PC-9 (cell line): Measurements from ENCODE around the gene MTHFSD. TPM values are rescaled to one million over a fixed set of nuclear protein-coding genes. Genes with fewer than 3 reads are reported as not detected.

Experiments
- BruUV-seq: library from RNA; stranded (reverse); fragments of 400-500 nt; replicated peaks from 2 replicates; lab custom pipeline; 2021; lab: Mats Ljungman, UMichigan
- CTCF ChIA-PET: fragments of 300-600 bp; sonication (Branson Sonifier 250); formaldehyde crosslinking; loops from one replicate; lab custom pipeline; 2022; ENCODE audit warnings: antibody characterized with exemption; lab: Charles Lee
- POLR2A ChIA-PET: fragments of 300-600 bp; sonication (Branson Sonifier 250); formaldehyde crosslinking; loops from one replicate; lab custom pipeline; 2022; ENCODE audit warnings: antibody characterized with exemption; ENCODE audit not compliant: unreplicated experiment; lab: Charles Lee
- DNase-seq, 2 experiments: peaks; one replicate each; pipeline versions ENCODE4 v3.0.0 to v3.0.0-alpha.2; 2015 to 2022; ENCODE audit warnings: mixed read lengths in 1 of 2
- H2AFZ ChIP-seq: fragments of 200-600 bp; sonication (generic); 2 replicates; pipeline ENCODE4 v1.8.1; 2017; ENCODE audit warnings: antibody characterized with exemption
- H3F3A ChIP-seq: fragments of 200-600 bp; sonication (generic); 2 replicates; pipeline ENCODE4 v1.8.1; 2017; ENCODE audit warnings: antibody characterized with exemption, mild to moderate bottlenecking, low read depth; ENCODE audit not compliant: insufficient read depth
- H3K27ac ChIP-seq: fragments of 200-600 bp; sonication (generic); 2 replicates; pipeline ENCODE4 v1.6.1; 2016; ENCODE audit warnings: mixed run types
- H3K27me3 ChIP-seq: fragments of 200-600 bp; sonication (generic); 2 replicates; pipeline ENCODE4 v1.6.1; 2016; ENCODE audit warnings: low read depth, mixed run types; ENCODE audit not compliant: insufficient read depth
- H3K36me3 ChIP-seq: fragments of 200-600 bp; sonication (generic); 2 replicates; pipeline ENCODE4 v1.6.1; 2016; ENCODE audit warnings: low read depth, mixed run types
- H3K4me1 ChIP-seq: fragments of 200-600 bp; sonication (generic); replicated peaks from 2 replicates; pipeline ENCODE4 v1.6.1; 2016; ENCODE audit warnings: mixed run types; ENCODE audit not compliant: insufficient read depth
- H3K4me2 ChIP-seq: fragments of 200-600 bp; sonication (generic); 2 replicates; pipeline ENCODE4 v1.6.1; 2017; ENCODE audit warnings: mixed run types
- H3K4me3 ChIP-seq: fragments of 200-600 bp; sonication (generic); 2 replicates; pipeline ENCODE4 v1.6.1; 2016; ENCODE audit warnings: mixed run types
- H3K79me2 ChIP-seq: fragments of 200-600 bp; sonication (generic); 2 replicates; pipeline ENCODE4 v1.6.1; 2017; ENCODE audit warnings: low read depth, mixed run types
- H3K9me2 ChIP-seq: fragments of 200-600 bp; sonication (generic); 2 replicates; pipeline ENCODE4 v1.8.1; 2017; ENCODE audit warnings: mild to moderate bottlenecking; ENCODE audit not compliant: insufficient read depth
- H3K9me3 ChIP-seq: fragments of 200-600 bp; sonication (generic); 2 replicates; pipeline ENCODE4 v1.8.1; 2016; ENCODE audit warnings: low read depth; ENCODE audit not compliant: insufficient read depth
- H4K20me1 ChIP-seq: fragments of 200-600 bp; sonication (generic); 2 replicates; pipeline ENCODE4 v1.8.1; 2017; ENCODE audit not compliant: insufficient read depth
- EZH2 ChIP-seq: fragments of 200-600 bp; sonication (generic); IDR thresholded peaks from 2 replicates; pipeline ENCODE4 v1.8.0; 2017; ENCODE audit warnings: antibody characterized with exemption, low read depth
- intact Hi-C: fragments of 100-400 bp; cut with micrococcal nuclease; formaldehyde crosslinking; loops from one replicate; pipeline ENCODE4 v1.10.0; 2022; ENCODE audit not compliant: unreplicated experiment
- total RNA-seq: library from RNA; stranded (reverse); gene quantifications from 2 replicates; pipeline ENCODE4 v1.2.3, GENCODE V29; 2021
- TF ChIP-seq, protein P1 (sequence below): fragments of 200-600 bp; sonication (generic); conservative IDR thresholded peaks from 2 replicates; pipeline ENCODE4 v1.6.1; 2017; ENCODE audit warnings: mixed run types, antibody characterized with exemption, mild to moderate bottlenecking, moderate library complexity

The MTHFSD gene
- total RNA-seq, 1 experiment from 2014 or later = 25.7 TPM

DNA sequence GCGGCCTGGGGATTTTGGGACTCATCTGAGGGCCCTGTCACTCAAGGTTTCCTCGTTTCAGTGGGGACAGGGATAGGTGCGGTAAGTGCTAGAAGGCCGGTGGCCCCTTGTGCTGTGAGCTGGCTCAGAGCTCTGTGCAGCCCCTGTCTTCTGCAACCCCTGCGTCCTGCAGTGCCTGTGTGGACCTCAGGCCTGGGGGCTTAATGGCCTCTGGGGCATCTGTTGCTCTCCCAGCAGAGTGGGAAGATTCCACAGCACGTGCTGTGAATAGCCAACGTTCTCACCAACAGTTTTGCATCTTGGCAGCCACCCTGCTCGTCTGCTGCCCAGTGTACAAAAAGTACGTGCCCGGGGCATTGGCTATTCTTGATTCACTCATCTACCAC lies 16.5 kb upstream of the MTHFSD start:
- H3K4me1 ChIP-seq = no peaks in the 10 kb centered on the region
- no peaks in the 10 kb centered on the region for H4K20me1 ChIP-seq
- no peak for TF ChIP-seq EZH2
- TF ChIP-seq, protein P1, sequence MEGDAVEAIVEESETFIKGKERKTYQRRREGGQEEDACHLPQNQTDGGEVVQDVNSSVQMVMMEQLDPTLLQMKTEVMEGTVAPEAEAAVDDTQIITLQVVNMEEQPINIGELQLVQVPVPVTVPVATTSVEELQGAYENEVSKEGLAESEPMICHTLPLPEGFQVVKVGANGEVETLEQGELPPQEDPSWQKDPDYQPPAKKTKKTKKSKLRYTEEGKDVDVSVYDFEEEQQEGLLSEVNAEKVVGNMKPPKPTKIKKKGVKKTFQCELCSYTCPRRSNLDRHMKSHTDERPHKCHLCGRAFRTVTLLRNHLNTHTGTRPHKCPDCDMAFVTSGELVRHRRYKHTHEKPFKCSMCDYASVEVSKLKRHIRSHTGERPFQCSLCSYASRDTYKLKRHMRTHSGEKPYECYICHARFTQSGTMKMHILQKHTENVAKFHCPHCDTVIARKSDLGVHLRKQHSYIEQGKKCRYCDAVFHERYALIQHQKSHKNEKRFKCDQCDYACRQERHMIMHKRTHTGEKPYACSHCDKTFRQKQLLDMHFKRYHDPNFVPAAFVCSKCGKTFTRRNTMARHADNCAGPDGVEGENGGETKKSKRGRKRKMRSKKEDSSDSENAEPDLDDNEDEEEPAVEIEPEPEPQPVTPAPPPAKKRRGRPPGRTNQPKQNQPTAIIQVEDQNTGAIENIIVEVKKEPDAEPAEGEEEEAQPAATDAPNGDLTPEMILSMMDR = no peak
- H3K36me3 ChIP-seq = no peaks in the 10 kb centered on the region
- no peak overlapping the region for H3K4me3 ChIP-seq
- no peaks in the 10 kb centered on the region for H3K9me3 ChIP-seq
- no peak for DNase-seq
- BruUV-seq = no TSS peak
- H3F3A ChIP-seq = no peaks in the 10 kb centered on the region
- H3K79me2 ChIP-seq = no peaks in the 10 kb centered on the region
- no peaks in the 10 kb centered on the region for H3K9me2 ChIP-seq
- H3K27me3 ChIP-seq = peaks cover 69% of the 10 kb centered on the region
- ChIA-PET POLR2A (no interaction called here), CTCF (no interaction called here)
- no peak overlapping the region for H3K4me2 ChIP-seq
- intact Hi-C loops = no loop called here
- H3K27ac ChIP-seq = no peak overlapping the region
- H2AFZ ChIP-seq = no peak overlapping the region

DNA sequence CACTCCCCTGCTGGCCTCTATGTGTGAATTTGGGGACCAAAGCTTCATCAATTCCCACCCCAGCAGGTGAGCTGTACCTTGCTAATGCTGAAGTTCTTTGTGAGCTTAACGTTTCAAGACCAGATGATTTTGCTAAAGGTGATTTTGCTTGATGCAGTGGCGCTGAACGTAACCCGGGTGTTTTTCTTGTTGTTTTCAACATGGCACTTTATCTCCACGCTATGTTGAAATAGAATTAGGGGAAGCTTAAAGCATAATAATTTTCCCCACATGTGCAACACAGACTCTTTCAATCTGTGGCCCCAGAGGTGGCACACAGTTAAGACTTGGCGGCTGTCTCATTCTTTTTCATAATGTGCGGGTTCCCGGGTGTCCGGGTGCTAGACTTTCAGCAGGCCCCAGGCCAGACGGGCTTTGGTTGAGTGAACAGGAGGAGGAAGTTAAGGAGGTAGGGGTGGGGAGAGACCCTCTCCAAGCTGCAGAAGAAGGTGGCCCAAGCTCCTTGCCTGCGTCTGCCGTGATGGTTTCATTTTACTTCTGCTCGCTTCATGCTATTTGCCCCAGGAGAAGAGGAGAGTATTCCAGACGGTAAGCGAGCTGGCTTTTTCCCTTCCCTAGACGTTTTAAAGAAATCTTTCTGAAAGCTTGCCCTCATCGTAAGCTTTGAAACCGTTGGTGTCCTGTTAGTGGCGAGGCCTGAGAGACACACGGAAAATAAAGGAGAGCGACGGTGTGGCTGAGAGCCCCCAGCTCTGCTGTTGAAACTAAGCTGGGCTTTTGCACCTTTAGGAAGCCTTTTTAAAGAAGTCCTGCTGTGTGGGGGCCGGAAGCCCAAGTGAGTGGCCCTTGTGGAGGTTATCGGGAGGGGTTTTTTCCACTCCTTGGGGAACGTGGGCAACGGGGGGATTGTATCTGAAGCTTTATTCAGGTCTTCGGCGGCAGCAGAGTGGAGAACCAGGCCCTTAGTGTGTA lies 15.8 kb upstream of the MTHFSD start:
- POLR2A ChIA-PET = no interaction called here
- H3F3A ChIP-seq = no peaks in the 10 kb centered on the region
- no peaks in the 10 kb centered on the region for H3K4me1 ChIP-seq
- H3K27me3 ChIP-seq = peaks cover 69% of the 10 kb centered on the region
- H3K4me3 ChIP-seq = no peak overlapping the region
- no peaks in the 10 kb centered on the region for H3K79me2 ChIP-seq
- no peak overlapping the region for H3K4me2 ChIP-seq
- no peaks in the 10 kb centered on the region for H4K20me1 ChIP-seq
- intact Hi-C loops = no loop called here
- no TSS peak for BruUV-seq
- no peak overlapping the region for H3K27ac ChIP-seq
- TF ChIP-seq, protein P1 = no peak
- no peak for TF ChIP-seq EZH2
- H3K36me3 ChIP-seq = no peaks in the 10 kb centered on the region
- H3K9me3 ChIP-seq = no peaks in the 10 kb centered on the region
- H3K9me2 ChIP-seq = no peaks in the 10 kb centered on the region
- CTCF ChIA-PET = no interaction called here
- no peak for DNase-seq
- no peak overlapping the region for H2AFZ ChIP-seq

DNA sequence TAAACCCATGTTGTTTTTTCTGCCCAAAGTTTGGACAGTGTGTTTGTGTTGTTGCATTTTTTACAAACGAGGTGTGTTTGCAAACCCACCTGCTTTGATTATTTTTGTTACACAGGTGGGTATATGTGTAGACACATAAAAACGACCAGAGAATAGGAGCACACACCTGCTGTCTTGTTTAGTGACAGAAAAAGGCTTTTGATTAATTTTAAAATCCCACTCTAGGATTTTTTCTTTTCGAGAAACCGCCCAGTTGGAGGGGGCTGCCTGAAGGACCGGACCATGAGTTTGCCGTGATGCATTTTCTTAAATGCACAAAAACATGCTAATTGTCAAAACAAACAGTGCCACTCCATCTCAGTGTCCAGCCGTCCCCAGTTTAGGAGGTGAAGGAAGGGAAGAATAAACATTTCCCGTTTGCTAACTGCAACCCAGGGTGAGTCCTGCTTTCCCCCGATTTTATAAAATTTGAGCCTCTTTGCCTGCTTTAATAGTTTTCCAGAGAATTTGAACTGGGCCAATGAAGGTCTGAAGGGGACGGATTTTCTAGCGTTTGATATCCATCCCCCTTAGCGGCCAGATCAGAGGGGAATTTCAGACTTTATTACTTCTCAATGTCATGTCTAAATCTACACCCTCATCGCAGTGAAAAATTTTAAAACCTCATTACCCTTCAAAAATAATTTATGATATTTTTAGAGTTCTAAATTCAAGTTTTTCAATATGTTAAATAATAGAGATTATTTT lies 14.8 kb upstream of the MTHFSD start:
- TF ChIP-seq EZH2 = no peak
- TF ChIP-seq, protein P1 = no peak
- H3K4me3 ChIP-seq = no peak overlapping the region
- CTCF ChIA-PET = interaction anchor here (0.7 kb wide), 1 partner anchor 728 kb away, joined by 4 read pairs; no protein-coding TSS in a partner anchor
- H3K79me2 ChIP-seq = no peaks in the 10 kb centered on the region
- H3K4me1 ChIP-seq = no peaks in the 10 kb centered on the region
- BruUV-seq = no TSS peak
- no peaks in the 10 kb centered on the region for H3K9me3 ChIP-seq
- no peaks in the 10 kb centered on the region for H3K36me3 ChIP-seq
- H3F3A ChIP-seq = no peaks in the 10 kb centered on the region
- H3K27me3 ChIP-seq = peaks cover 71% of the 10 kb centered on the region
- intact Hi-C loops = loop anchor here (10.0 kb wide), 1 partner anchor 635 kb away; no protein-coding TSS in a partner anchor
- POLR2A ChIA-PET = no interaction called here
- DNase-seq = no peak
- no peaks in the 10 kb centered on the region for H3K9me2 ChIP-seq
- no peak overlapping the region for H2AFZ ChIP-seq
- no peak overlapping the region for H3K4me2 ChIP-seq
- H3K27ac ChIP-seq = no peak overlapping the region
- H4K20me1 ChIP-seq = no peaks in the 10 kb centered on the region
